ENCODE results near the gene GTF2IRD1. TPM values are rescaled to one million over a fixed set of nuclear protein-coding genes. Genes with fewer than 3 reads are reported as not detected.

The GTF2IRD1 gene
- total and polyA plus RNA-seq, 9 of the 15 experiments (the other 6 are each of a cell fraction or from before 2014, with no cell fraction given): 9.1 to 30.2 (median 14.0) TPM

DNA sequence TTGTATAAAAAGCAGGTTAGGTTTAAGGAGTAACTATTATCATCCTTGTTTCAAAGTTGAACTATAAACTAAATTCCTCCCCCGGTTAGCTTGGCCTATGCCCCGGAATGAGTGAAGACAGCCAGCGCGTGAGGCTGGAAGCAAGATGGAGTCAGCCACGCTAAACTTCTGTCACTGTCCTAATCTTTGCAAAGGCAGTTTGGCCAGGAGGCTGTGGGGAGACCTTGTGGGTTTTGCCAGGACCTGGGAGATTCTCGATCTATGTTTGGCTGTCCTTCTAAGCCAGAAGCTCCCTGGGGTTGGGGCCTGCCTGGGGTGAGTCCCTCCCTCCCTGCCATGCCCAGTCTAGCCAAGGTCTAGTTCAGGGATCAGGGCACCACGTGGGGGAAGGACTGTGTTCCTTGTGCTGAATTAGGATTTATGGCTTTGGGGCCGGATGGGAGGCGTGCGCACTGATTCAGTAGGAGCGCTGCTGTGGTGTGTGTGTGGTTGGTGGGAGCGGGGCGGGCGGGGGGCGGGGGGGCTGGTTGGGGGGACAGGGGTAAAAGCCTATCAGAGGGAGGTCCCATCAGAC lies 871 bp upstream of the GTF2IRD1 start (continued):
- 0 out of 2 replicates have a peak, but pooled peaks have one; percentile 7 for TF ChIP-seq EP400 (IDR thresholded peaks at IDR 0.05)
- TF ChIP-seq CREM (IDR thresholded peaks at IDR 0.05; ENCODE audit: low read depth): 0 out of 2 replicates have a peak, but pooled peaks have one; percentile 5
- TF ChIP-seq POU5F1 (IDR thresholded peaks at IDR 0.05; ENCODE audit: borderline replicate concordance, low read depth, low read length, partially characterized antibody): no peak

DNA sequence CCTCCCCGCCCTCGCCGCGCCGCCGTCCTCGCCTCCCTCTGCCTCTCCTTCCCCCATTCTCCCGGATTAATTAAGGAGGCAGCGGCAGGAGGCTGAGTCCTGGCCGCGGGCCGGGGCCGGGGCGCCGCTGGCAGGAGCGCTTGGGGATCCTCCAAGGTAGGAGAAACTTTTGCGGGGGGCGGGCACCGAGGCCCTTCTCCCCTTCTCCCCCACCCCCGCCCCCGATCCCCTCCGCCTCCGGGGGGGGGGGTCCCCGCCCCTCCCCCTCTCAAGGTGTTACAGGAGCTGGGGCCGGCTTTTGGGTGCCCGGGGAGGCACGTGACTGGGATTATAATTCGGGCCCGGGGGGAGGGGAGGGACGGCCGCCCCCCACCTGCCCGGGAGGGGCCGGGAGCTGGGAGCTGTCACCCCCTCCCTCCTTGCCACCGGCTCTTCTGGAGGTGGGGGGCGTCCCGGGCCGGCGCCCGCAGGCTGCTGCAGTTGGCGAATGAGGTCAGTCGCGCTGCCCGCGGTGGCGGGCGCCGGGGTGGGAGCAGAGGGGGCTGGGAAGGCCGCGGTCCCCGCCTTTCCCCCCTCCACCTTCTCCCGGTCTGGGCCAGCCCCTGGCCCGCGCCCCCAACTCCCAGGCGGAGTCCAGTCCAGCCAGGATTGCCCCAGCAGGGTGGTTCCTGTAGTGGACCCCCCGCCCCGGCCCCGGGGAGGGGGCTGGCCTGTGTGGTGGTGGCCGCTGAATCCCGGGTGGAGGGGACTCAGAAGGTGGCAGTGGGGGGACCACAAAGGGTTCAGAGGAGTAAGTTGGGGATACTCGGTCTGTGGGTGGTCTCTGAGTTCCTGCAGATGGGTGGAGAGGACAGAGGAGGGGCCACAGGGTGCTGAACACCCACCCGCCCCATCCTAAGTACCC lies 567 bp downstream of the GTF2IRD1 start:
- POLR2A ChIA-PET: no interaction called here
- Histone ChIP-seq H3K27ac (ENCODE audit: extremely low read depth, low read depth, low read length) (peak overlapping the region; percentile 68; the same call in 1 of the 3 replicates), H3K4me3 (peak overlapping the region; percentile 94), H4K20me1 (replicated peaks; ENCODE audit: control insufficient read depth, insufficient read depth, low read length) (no peaks in the 10 kb centered on the region; the same call in 1 of the 2 replicates), H3K9me3 (replicated peaks; ENCODE audit: control insufficient read depth, insufficient read depth, low read depth, low read length) (no peaks in the 10 kb centered on the region), H3K27me3 (ENCODE audit: control insufficient read depth in 2 of 2, insufficient read depth in 2 of 2, low read length in 2 of 2) (no peaks in the 10 kb centered on the region), H3K4me2 (ENCODE audit: insufficient read depth, low read length) (peak overlapping the region; percentile 90), H3K36me3 (ENCODE audit: control insufficient read depth, insufficient read depth, low read length) (peaks cover 3% of the 10 kb centered on the region; the same call in 1 of the 3 replicates), H3K9me1 (ENCODE audit: control insufficient read depth, insufficient read depth, low read length) (no peaks in the 10 kb centered on the region), H3K4me1 (replicated peaks in 1 of 2; ENCODE audit: control insufficient read depth in 2 of 2, insufficient read depth in 2 of 2, low read length in 2 of 2) (peaks cover 22 to 46% of the 10 kb centered on the region in 2 experiments), H3K9ac (ENCODE audit: insufficient read depth in 1 of 2, low read depth in 2 of 2, low read length in 2 of 2) (peak overlapping the region; percentile 32 to 94; a peak in 3 of 4 replicates), H3K79me2 (ENCODE audit: control insufficient read depth, insufficient read depth, low read length) (peaks cover 40% of the 10 kb centered on the region), H2AFZ (ENCODE audit: low read depth, low read length) (peak overlapping the region; percentile 33; the same call in 1 of the 2 replicates)
- BruUV-seq (replicated peaks): no TSS peak
- in situ Hi-C loops (cut with MboI): no loop called here
- CTCF ChIA-PET (ENCODE audit: low intra/inter-chr PET ratio): interaction anchor here (0.7 kb wide), 1 partner anchor 551 kb away, joined by 3 read pairs; no protein-coding TSS in a partner anchor
- ATAC-seq: no peak; the same call in 2 of the 3 replicates
- FAIRE-seq: no peak
- 27% methylated on average over 5 of the region's 61 CpGs for WGBS (ENCODE audit: insufficient coverage, low coverage, missing lambda C conversion rate)
- intact Hi-C loops (cut with micrococcal nuclease): loop anchor here (10.0 kb wide), 2 partner anchors 111 to 201 kb away; partner anchors contain the start of gene GTF2I
- DNase-seq (ENCODE audit: extremely low read depth in 1 of 4, low spot score in 3 of 4): peak in 3 of 4 experiments; percentile 15 to 85 (median 85)
- TF ChIP-seq, protein P1, sequence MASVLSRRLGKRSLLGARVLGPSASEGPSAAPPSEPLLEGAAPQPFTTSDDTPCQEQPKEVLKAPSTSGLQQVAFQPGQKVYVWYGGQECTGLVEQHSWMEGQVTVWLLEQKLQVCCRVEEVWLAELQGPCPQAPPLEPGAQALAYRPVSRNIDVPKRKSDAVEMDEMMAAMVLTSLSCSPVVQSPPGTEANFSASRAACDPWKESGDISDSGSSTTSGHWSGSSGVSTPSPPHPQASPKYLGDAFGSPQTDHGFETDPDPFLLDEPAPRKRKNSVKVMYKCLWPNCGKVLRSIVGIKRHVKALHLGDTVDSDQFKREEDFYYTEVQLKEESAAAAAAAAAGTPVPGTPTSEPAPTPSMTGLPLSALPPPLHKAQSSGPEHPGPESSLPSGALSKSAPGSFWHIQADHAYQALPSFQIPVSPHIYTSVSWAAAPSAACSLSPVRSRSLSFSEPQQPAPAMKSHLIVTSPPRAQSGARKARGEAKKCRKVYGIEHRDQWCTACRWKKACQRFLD (CRISPR knock-in tag; IDR thresholded peaks at IDR 0.05): no peak
- TF ChIP-seq HNRNPL (IDR thresholded peaks at IDR 0.05; ENCODE audit: low read depth, low read length) (no peak), FOSL1 (tag; conservative IDR thresholded peaks at IDR 0.05) (0 out of 2 replicates have a peak, but pooled peaks have one; percentile 17), RBM14 (IDR thresholded peaks at IDR 0.05; ENCODE audit: borderline replicate concordance, insufficient read depth, low read depth, low read length) (0 out of 2 replicates have a peak, but pooled peaks have one; percentile 40), RBFOX2 (IDR thresholded peaks at IDR 0.05; ENCODE audit: low read depth, low read length) (0 out of 2 replicates have a peak, but pooled peaks have one; percentile 19), RAD51 (IDR thresholded peaks at IDR 0.05; ENCODE audit: borderline replicate concordance, low read depth) (peak; percentile 50; the same call in 1 of the 2 replicates), ZNF124 (CRISPR knock-in tag; IDR thresholded peaks at IDR 0.05) (no peak), PCBP1 (IDR thresholded peaks at IDR 0.05; ENCODE audit: low read depth, low read length, poor library complexity, severe bottlenecking) (peak; percentile 78), ELF2 (CRISPR knock-in tag; IDR thresholded peaks at IDR 0.05) (no peak)
- TF ChIP-seq, protein P2, sequence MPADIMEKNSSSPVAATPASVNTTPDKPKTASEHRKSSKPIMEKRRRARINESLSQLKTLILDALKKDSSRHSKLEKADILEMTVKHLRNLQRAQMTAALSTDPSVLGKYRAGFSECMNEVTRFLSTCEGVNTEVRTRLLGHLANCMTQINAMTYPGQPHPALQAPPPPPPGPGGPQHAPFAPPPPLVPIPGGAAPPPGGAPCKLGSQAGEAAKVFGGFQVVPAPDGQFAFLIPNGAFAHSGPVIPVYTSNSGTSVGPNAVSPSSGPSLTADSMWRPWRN (IDR thresholded peaks at IDR 0.05; ENCODE audit: low read depth): no peak
- TF ChIP-seq, protein P3, sequence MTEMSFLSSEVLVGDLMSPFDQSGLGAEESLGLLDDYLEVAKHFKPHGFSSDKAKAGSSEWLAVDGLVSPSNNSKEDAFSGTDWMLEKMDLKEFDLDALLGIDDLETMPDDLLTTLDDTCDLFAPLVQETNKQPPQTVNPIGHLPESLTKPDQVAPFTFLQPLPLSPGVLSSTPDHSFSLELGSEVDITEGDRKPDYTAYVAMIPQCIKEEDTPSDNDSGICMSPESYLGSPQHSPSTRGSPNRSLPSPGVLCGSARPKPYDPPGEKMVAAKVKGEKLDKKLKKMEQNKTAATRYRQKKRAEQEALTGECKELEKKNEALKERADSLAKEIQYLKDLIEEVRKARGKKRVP (CRISPR knock-in tag; IDR thresholded peaks at IDR 0.05): no peak
